ENCODE results near the gene MUC22.
"Not testable (repeated sequence)": the region's sequence is repeated elsewhere in the genome, so short reads cannot be mapped to it uniquely, and the experiment has no call there.

MUC22 gene

DNA sequence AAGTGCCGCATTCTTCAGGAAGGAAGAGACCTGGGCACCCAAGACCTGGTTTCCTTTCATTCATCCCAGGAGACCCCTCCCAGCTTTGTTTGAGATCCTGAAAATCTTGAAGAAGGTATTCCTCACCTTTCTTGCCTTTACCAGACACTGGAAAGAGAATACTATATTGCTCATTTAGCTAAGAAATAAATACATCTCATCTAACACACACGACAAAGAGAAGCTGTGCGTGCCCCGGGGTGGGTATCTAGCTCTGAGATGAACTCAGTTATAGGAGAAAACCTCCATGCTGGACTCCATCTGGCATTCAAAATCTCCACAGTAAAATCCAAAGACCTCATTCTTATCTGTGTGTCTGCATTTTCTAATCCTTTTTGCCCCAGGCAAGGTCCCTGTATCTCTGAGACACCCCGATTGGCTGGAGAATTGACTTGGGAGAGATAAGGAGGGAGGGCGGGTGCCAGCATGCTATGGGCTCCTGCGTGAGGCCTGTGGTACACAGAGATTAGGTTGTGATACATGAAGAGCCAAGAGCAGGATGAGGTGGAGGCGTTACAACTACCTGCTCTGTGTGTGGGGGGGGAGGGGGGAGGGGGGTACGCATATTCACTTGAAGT lies 22.0 kb upstream of the MUC22 start:
- DNase-seq (ENCODE audit: insufficient read length, low spot score) (no peak), FAIRE-seq (no peak)
- TF ChIP-seq POLR2AphosphoS5 (IDR thresholded peaks at IDR 0.05; ENCODE audit: low read depth, low read length) (no peak), SPI1 (IDR thresholded peaks at IDR 0.05; ENCODE audit: low read depth, low read length) (no peak), POLR2A (IDR thresholded peaks at IDR 0.05; ENCODE audit: low read depth, low read length) (no peak), POU2F2 (IDR thresholded peaks at IDR 0.05; ENCODE audit: low read depth, low read length) (no peak), PAX5 (IDR thresholded peaks at IDR 0.05; ENCODE audit: insufficient read depth, low read length, severe bottlenecking) (no peak), TAF1 (IDR thresholded peaks at IDR 0.05; ENCODE audit: low read depth, low read length) (no peak)

DNA sequence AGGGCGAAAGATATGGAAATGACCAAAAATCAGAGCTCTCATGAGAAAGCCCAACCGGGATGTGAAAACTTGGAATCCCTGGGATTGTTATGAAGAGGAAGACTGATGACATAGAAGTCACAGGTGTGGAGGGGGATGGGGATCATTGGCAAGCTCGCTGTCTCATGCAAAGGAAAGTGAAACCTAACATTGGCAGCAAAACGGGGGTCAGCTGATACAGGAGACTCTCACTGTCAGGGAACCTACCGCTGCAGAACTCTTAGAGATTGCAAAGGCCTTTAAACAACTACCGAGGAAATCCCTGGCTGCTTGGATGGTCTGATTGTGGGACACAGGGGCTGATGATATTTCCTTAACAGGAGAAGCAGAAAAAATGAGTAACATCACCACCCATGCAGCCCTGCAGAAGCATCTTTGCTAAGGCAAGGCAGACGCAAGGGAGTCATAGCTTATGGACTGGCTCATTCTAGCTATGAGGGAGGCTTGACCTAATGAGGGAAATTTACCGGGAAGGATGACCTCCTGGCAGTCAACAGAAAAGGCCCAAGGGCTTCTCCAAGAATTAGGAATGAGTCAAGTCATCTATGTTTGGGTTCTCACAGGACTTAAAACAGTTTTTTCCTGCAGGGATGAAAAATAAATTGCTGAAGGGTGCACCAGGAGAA lies 19.7 kb upstream of the MUC22 start:
- peak; percentile 48 for FAIRE-seq
- TF ChIP-seq PAX5 (IDR thresholded peaks at IDR 0.05; ENCODE audit: insufficient read depth, low read length, severe bottlenecking) (no peak), POLR2AphosphoS5 (IDR thresholded peaks at IDR 0.05; ENCODE audit: low read depth, low read length) (no peak), SPI1 (IDR thresholded peaks at IDR 0.05; ENCODE audit: low read depth, low read length) (no peak), POU2F2 (IDR thresholded peaks at IDR 0.05; ENCODE audit: low read depth, low read length) (no peak), TAF1 (IDR thresholded peaks at IDR 0.05; ENCODE audit: low read depth, low read length) (no peak), POLR2A (IDR thresholded peaks at IDR 0.05; ENCODE audit: low read depth, low read length) (no peak)
- DNase-seq (ENCODE audit: insufficient read length, low spot score): peak; percentile 44

DNA sequence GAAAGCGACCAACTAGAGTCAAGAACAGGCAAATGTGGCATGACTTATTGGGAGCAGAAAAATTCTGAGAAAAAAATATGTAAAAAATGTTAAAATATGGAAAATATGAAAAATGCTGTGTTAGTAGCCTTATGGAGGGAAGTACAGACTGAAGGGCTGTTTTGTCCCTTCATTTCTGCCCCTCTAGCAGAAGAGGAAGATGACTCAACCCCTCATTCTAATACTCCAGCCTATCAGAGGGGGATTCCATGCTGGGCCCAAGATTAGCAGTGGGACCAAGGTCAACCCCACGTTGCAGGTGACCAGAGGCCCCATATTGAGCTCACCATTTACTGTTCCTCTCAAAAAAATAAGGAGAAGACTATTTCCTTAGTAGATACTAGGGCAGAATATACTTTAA lies 18.4 kb upstream of the MUC22 start:
- DNase-seq (ENCODE audit: insufficient read length, low spot score): no peak
- TF ChIP-seq PAX5 (IDR thresholded peaks at IDR 0.05; ENCODE audit: insufficient read depth, low read length, severe bottlenecking): no peak
- no peak for TF ChIP-seq SPI1 (IDR thresholded peaks at IDR 0.05; ENCODE audit: low read depth, low read length)
- TF ChIP-seq TAF1 (IDR thresholded peaks at IDR 0.05; ENCODE audit: low read depth, low read length): no peak
- no peak for FAIRE-seq

DNA sequence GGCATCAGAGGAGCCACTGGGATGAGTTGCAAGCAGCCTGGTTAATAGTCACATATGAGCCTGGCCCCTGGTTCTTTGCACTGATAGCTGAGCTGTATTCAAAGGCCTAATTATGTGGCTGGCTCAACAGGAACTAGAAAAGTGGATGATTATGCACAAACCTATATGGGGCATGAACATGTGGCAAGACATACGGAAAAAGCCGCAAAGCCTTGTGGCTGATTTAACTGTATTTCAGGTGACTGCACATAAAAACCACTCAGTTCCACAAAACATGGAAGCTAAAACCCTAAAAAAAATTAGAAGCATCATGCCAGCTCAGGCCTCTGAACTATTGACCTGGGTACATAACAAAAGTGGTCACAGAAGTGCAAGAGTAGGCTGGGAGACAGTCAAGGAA lies 13.0 kb upstream of the MUC22 start:
- FAIRE-seq (no peak), DNase-seq (ENCODE audit: insufficient read length, low spot score) (no peak)
- TF ChIP-seq PAX5 (IDR thresholded peaks at IDR 0.05; ENCODE audit: insufficient read depth, low read length, severe bottlenecking) (no peak), TAF1 (IDR thresholded peaks at IDR 0.05; ENCODE audit: low read depth, low read length) (no peak), SPI1 (IDR thresholded peaks at IDR 0.05; ENCODE audit: low read depth, low read length) (no peak), POU2F2 (IDR thresholded peaks at IDR 0.05; ENCODE audit: low read depth, low read length) (no peak), POLR2A (IDR thresholded peaks at IDR 0.05; ENCODE audit: low read depth, low read length) (no peak), POLR2AphosphoS5 (IDR thresholded peaks at IDR 0.05; ENCODE audit: low read depth, low read length) (no peak)

DNA sequence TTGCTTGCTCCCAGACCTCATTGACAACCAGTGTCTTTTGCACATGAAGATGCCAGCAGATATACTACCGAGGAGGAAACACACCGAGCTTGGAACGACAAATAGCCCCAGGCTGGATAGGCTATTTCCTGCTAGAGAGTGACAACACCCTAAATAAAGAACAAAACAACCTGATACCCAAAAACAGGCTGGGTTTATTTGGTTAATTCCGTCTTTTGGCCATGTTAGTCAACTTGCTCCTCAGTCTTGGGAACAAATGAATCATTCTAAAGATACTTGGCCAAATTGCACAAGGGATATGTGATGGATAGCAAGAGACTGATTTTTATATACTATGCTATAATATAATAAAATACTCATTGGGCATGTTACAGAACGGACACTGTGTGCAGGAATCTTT lies 11.5 kb upstream of the MUC22 start:
- TF ChIP-seq SPI1 (IDR thresholded peaks at IDR 0.05; ENCODE audit: low read depth, low read length): no peak
- no peak for TF ChIP-seq POU2F2 (IDR thresholded peaks at IDR 0.05; ENCODE audit: low read depth, low read length)
- TF ChIP-seq POLR2A (IDR thresholded peaks at IDR 0.05; ENCODE audit: low read depth, low read length): no peak
- TF ChIP-seq PAX5 (IDR thresholded peaks at IDR 0.05; ENCODE audit: insufficient read depth, low read length, severe bottlenecking): no peak
- no peak for TF ChIP-seq TAF1 (IDR thresholded peaks at IDR 0.05; ENCODE audit: low read depth, low read length)
- TF ChIP-seq POLR2AphosphoS5 (IDR thresholded peaks at IDR 0.05; ENCODE audit: low read depth, low read length): no peak
- no peak for DNase-seq (ENCODE audit: insufficient read length, low spot score)
- FAIRE-seq: no peak

DNA sequence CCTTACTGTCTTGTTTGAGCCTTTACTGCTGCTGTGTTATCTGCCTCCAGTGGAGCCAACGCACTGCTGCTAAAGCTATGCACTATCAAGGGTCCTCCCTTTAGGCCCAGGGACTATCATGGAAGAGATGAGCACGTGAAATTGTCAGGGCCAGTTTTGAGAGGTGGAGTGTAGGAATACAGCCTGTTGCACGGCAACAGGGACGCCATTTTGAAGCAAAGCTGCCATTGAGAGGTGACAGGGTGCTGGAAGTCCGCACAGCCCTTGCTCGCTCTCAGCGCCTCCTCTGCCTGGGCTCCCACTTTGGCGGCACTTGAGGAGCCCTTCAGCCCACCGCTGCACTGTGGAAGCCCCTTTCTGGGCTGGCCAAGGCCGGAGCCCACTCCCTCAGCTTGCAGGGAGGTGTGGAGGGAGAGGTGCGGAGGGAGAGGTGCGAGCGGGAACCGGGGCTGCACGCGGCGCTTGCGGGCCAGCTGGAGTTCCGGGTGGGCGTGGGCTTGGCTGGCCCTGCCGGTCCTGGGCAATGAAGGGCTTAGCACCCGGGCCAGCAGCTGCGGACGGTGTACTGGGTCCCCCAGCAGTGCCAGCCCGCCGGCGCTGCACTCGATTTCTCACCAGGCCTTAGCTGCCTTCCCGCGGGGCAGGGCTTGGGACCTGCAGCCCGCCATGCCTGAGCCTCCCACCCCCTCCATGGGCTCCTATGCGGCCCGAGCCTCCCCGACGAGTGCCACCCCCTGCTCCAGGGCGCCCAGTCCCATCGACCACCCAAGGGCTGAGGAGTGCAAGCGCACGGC lies 10.0 kb upstream of the MUC22 start:
- DNase-seq (ENCODE audit: insufficient read length, low spot score); FAIRE-seq: not testable (repeated sequence)

DNA sequence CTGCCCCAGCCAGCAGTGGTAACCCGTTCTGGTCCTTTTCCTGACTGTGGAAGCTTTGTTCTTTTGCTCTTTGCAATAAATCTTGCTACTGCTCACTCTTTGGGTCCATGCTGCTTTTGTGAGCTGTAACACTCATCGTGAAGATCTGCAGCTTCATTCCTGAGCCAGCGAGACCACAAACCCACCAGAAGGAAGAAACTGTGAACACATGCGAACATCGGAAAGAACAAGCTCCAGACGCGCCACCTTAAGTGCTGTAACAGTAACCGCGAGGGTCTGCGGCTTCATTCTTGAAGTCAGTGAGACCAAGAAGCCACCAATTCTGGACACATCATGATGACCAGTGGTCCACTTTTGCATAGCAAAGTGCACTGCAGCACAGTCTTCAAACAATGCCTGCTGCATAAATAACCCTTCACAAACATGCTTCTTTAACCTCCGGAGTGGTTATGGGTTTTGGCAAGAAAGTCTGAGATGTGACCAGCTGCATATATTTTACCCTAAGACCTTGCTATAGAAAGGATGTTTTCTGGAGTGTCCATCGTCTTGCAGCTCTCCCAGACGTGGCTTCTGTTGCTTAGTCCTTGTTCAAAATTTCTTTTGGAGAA lies 8.9 kb upstream of the MUC22 start:
- FAIRE-seq (no peak), DNase-seq (ENCODE audit: insufficient read length, low spot score) (no peak)
- TF ChIP-seq PAX5 (IDR thresholded peaks at IDR 0.05; ENCODE audit: insufficient read depth, low read length, severe bottlenecking): no peak
- TF ChIP-seq TAF1 (IDR thresholded peaks at IDR 0.05; ENCODE audit: low read depth, low read length): no peak
- TF ChIP-seq SPI1 (IDR thresholded peaks at IDR 0.05; ENCODE audit: low read depth, low read length): no peak
- no peak for TF ChIP-seq POU2F2 (IDR thresholded peaks at IDR 0.05; ENCODE audit: low read depth, low read length)
- no peak for TF ChIP-seq POLR2A (IDR thresholded peaks at IDR 0.05; ENCODE audit: low read depth, low read length)
- no peak for TF ChIP-seq POLR2AphosphoS5 (IDR thresholded peaks at IDR 0.05; ENCODE audit: low read depth, low read length)

DNA sequence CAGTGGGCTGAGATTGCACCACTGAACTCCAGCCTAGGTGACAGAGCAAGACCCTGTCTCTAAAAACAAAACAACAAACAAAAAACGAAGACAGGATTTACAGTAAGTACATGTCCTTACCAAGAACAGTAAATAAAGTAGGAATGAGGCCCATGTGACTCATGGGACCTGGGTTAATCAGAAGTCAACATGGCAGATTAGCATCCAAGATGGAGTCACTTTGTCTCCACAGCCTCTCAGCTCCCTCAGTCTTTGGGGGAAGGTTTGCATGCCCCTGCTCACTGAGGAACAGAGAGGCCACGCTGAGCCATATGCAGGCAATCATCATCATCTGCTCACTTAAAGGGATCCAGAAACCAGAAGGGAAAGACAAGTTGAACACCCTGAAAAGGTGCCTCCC lies 7.8 kb upstream of the MUC22 start:
- TF ChIP-seq SPI1 (IDR thresholded peaks at IDR 0.05; ENCODE audit: low read depth, low read length): no peak
- TF ChIP-seq TAF1 (IDR thresholded peaks at IDR 0.05; ENCODE audit: low read depth, low read length): no peak
- no peak for TF ChIP-seq POLR2AphosphoS5 (IDR thresholded peaks at IDR 0.05; ENCODE audit: low read depth, low read length)
- no peak for TF ChIP-seq PAX5 (IDR thresholded peaks at IDR 0.05; ENCODE audit: insufficient read depth, low read length, severe bottlenecking)
- no peak for TF ChIP-seq POU2F2 (IDR thresholded peaks at IDR 0.05; ENCODE audit: low read depth, low read length)
- no peak for TF ChIP-seq POLR2A (IDR thresholded peaks at IDR 0.05; ENCODE audit: low read depth, low read length)
- no peak for DNase-seq (ENCODE audit: insufficient read length, low spot score)
- no peak for FAIRE-seq

DNA sequence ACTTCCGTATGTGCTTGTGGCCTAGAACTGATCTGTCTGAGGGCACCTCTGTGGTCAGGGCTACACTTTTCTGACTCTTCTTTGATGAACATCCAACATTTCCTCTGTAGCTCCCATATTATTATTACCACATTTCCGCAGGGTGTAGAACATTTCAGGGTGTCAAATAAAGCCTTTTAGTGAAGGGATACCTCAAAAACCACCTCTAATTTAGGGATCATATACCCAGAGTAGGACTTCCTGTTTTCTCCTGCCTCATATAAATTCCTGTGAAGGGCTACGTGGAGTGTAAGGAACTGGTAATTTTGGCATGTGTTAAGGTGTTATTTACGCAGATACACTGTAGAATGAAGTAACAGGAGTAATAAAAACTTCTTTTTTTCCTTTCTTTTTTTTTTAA lies 5.5 kb upstream of the MUC22 start:
- FAIRE-seq: peak; percentile 43
- no peak for TF ChIP-seq POU2F2 (IDR thresholded peaks at IDR 0.05; ENCODE audit: low read depth, low read length)
- no peak for TF ChIP-seq POLR2AphosphoS5 (IDR thresholded peaks at IDR 0.05; ENCODE audit: low read depth, low read length)
- TF ChIP-seq SPI1 (IDR thresholded peaks at IDR 0.05; ENCODE audit: low read depth, low read length): peak; percentile 66
- TF ChIP-seq PAX5 (IDR thresholded peaks at IDR 0.05; ENCODE audit: insufficient read depth, low read length, severe bottlenecking): no peak

More for the DNA sequence above, 5.5 kb upstream of the MUC22 start:
- no peak for DNase-seq (ENCODE audit: insufficient read length, low spot score)

All from GM12891 (cell line).